HL-60 (cell line): ENCODE results near the gene DHRS9.

Experiments used
- DNase-seq, 2 experiments: peaks; one replicate each; pipeline ENCODE4 v3.0.0-alpha.2; 2010 to 2020; ENCODE audit warnings: low read depth in 1 of 2, low spot score in 1 of 2
- H3K27ac ChIP-seq: fragments of 250-450 bp; sonication (Bioruptor Pico); replicated peaks from 2 replicates; pipeline ENCODE4 v1.5.1; 2020; ENCODE audit warnings: mild to moderate bottlenecking, moderate library complexity
- H3K27me3 ChIP-seq: fragments of 250-450 bp; sonication (Bioruptor Pico); 2 replicates; pipeline ENCODE4 v1.5.1; 2021; ENCODE audit warnings: mild to moderate bottlenecking, moderate library complexity; ENCODE audit not compliant: insufficient read depth, poor library complexity, severe bottlenecking
- H3K4me3 ChIP-seq: replicated peaks from 2 replicates; pipeline ENCODE4 v1.5.1; 2011; ENCODE audit warnings: mild to moderate bottlenecking, control low read depth, low read length; ENCODE audit not compliant: insufficient read depth
- GABPA ChIP-seq: IDR thresholded peaks from 2 replicates; pipeline ENCODE4 v1.6.1; 2012; ENCODE audit warnings: low read depth
- POLR2AphosphoS5 ChIP-seq: IDR thresholded peaks from 2 replicates; pipeline ENCODE4 v1.6.1; 2012; ENCODE audit warnings: low read depth
- SPI1 ChIP-seq: IDR thresholded peaks from 2 replicates; pipeline ENCODE4 v1.6.1; 2012; ENCODE audit warnings: low read depth, mild to moderate bottlenecking, borderline replicate concordance
- TF ChIP-seq, protein P1 (sequence below): IDR thresholded peaks from one replicate; pipeline ENCODE4 v1.5.1; 2011; ENCODE audit warnings: low read length, control low read depth, inconsistent platforms; ENCODE audit not compliant: insufficient read depth
- TF ChIP-seq, protein P2 (sequence below): IDR thresholded peaks from 2 replicates; pipeline ENCODE4 v1.6.1; 2012; ENCODE audit warnings: low read depth; ENCODE audit not compliant: insufficient replicate concordance

DHRS9 gene

GRCh38 chr2:169039702-169040101 lies 29.7 kb upstream of the DHRS9 start:
- peak; percentile 98 for TF ChIP-seq SPI1
- TF ChIP-seq, protein P1, sequence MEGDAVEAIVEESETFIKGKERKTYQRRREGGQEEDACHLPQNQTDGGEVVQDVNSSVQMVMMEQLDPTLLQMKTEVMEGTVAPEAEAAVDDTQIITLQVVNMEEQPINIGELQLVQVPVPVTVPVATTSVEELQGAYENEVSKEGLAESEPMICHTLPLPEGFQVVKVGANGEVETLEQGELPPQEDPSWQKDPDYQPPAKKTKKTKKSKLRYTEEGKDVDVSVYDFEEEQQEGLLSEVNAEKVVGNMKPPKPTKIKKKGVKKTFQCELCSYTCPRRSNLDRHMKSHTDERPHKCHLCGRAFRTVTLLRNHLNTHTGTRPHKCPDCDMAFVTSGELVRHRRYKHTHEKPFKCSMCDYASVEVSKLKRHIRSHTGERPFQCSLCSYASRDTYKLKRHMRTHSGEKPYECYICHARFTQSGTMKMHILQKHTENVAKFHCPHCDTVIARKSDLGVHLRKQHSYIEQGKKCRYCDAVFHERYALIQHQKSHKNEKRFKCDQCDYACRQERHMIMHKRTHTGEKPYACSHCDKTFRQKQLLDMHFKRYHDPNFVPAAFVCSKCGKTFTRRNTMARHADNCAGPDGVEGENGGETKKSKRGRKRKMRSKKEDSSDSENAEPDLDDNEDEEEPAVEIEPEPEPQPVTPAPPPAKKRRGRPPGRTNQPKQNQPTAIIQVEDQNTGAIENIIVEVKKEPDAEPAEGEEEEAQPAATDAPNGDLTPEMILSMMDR = no peak
- H3K27me3 ChIP-seq = no peaks in the 10 kb centered on the region
- no peak for DNase-seq
- no peak overlapping the region for H3K4me3 ChIP-seq
- H3K27ac ChIP-seq = no peak overlapping the region

GRCh38 chr2:169041594-169041993 lies 27.8 kb upstream of the DHRS9 start:
- no peak for DNase-seq

DNA sequence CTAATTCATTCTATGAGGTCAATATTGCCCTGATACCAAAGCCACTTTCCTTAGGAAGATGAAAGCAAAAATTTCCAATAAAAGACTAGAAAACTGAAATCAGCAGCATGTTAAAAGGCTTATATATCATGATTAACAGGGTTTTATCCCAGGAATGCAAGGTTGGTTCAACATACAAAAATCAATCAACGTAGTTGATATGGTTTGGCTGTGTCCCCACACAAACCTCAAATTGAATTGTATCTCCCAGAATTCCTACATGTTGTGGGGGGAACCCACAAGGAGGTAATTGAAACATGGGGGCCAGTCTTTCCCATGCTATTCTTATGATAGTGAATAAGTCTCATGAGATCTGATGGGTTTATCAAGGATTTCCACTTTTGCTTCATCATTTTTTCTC lies 26.5 kb upstream of the DHRS9 start:
- Histone ChIP-seq H3K27me3 (no peaks in the 10 kb centered on the region), H3K27ac (no peak overlapping the region), H3K4me3 (no peak overlapping the region)
- no peak for DNase-seq
- TF ChIP-seq, protein P2, sequence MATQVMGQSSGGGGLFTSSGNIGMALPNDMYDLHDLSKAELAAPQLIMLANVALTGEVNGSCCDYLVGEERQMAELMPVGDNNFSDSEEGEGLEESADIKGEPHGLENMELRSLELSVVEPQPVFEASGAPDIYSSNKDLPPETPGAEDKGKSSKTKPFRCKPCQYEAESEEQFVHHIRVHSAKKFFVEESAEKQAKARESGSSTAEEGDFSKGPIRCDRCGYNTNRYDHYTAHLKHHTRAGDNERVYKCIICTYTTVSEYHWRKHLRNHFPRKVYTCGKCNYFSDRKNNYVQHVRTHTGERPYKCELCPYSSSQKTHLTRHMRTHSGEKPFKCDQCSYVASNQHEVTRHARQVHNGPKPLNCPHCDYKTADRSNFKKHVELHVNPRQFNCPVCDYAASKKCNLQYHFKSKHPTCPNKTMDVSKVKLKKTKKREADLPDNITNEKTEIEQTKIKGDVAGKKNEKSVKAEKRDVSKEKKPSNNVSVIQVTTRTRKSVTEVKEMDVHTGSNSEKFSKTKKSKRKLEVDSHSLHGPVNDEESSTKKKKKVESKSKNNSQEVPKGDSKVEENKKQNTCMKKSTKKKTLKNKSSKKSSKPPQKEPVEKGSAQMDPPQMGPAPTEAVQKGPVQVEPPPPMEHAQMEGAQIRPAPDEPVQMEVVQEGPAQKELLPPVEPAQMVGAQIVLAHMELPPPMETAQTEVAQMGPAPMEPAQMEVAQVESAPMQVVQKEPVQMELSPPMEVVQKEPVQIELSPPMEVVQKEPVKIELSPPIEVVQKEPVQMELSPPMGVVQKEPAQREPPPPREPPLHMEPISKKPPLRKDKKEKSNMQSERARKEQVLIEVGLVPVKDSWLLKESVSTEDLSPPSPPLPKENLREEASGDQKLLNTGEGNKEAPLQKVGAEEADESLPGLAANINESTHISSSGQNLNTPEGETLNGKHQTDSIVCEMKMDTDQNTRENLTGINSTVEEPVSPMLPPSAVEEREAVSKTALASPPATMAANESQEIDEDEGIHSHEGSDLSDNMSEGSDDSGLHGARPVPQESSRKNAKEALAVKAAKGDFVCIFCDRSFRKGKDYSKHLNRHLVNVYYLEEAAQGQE = no peak
- no peak for TF ChIP-seq POLR2AphosphoS5
- no peak for TF ChIP-seq SPI1
- TF ChIP-seq, protein P1 = no peak
- no peak for TF ChIP-seq GABPA

More at GRCh38 chr2:169041594-169041993, 27.8 kb upstream of the DHRS9 start:
- H3K27me3 ChIP-seq = no peaks in the 10 kb centered on the region
- TF ChIP-seq, protein P1 = no peak
- TF ChIP-seq, protein P2 = no peak
- no peak for TF ChIP-seq POLR2AphosphoS5
- no peak for TF ChIP-seq GABPA
- no peak for TF ChIP-seq SPI1
- H3K4me3 ChIP-seq = no peak overlapping the region
- no peak overlapping the region for H3K27ac ChIP-seq

- H3K27ac ChIP-seq = no peak overlapping the region
- no peak for DNase-seq
- TF ChIP-seq, protein P2 = no peak
- TF ChIP-seq, protein P1 = no peak
- TF ChIP-seq GABPA (no peak), POLR2AphosphoS5 (no peak), SPI1 (no peak)
Measured at GRCh38 chr2:169046440-169047151, 22.8 kb upstream of the DHRS9 start.

More at GRCh38 chr2:169046440-169047151, 22.8 kb upstream of the DHRS9 start:
- Histone ChIP-seq H3K4me3 (no peak overlapping the region), H3K27me3 (no peaks in the 10 kb centered on the region)
